Measurements from ENCODE around the gene GIPR. TPM values are rescaled to one million over a fixed set of nuclear protein-coding genes. Genes with fewer than 3 reads are reported as not detected.

The GIPR gene, protein sequence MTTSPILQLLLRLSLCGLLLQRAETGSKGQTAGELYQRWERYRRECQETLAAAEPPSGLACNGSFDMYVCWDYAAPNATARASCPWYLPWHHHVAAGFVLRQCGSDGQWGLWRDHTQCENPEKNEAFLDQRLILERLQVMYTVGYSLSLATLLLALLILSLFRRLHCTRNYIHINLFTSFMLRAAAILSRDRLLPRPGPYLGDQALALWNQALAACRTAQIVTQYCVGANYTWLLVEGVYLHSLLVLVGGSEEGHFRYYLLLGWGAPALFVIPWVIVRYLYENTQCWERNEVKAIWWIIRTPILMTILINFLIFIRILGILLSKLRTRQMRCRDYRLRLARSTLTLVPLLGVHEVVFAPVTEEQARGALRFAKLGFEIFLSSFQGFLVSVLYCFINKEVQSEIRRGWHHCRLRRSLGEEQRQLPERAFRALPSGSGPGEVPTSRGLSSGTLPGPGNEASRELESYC
- total RNA-seq (2022; extraction: Qiagen RNA extraction): 2.5 to 3.5 TPM (median 2.8 TPM) in 5 replicates

DNA sequence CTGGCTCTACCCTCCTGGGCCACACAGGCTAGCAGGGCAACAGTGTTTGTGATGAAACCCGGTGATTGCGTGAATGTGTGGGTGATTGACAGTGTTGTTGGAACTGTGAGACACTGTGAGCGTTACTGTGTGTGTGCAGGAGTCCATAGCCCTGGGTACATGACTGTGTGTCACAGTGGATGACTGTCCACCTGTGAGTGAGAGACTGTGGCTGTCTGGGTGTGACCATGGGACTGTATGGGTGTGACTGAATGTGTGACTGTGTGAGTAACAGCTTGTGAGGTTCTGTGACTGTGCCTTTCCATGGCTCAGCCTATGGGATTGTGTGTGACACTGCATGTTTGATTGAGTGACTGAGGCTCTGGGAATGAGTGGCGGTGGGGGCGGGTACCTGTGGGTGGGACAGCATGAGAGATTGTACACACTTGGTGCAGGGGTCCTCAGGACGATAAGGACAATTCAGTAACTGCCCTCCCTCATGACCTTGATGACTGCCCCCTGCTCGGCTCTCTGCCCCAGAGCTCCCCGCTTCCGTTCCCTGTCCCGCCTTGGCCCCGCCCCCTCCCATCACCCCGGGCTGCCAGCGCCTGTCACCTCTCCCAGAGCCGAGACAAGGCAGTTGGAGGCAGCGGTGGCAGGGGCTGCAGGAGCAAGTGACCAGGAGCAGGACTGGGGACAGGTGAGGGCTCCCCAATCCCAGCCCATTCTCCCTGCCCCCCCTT, at the start of gene GIPR:
TSS of gene GIPR (plus strand) at position 602 of the 722 bp plus-strand sequence. CDS start 1,300 bp downstream, outside the sequence.

DNA sequence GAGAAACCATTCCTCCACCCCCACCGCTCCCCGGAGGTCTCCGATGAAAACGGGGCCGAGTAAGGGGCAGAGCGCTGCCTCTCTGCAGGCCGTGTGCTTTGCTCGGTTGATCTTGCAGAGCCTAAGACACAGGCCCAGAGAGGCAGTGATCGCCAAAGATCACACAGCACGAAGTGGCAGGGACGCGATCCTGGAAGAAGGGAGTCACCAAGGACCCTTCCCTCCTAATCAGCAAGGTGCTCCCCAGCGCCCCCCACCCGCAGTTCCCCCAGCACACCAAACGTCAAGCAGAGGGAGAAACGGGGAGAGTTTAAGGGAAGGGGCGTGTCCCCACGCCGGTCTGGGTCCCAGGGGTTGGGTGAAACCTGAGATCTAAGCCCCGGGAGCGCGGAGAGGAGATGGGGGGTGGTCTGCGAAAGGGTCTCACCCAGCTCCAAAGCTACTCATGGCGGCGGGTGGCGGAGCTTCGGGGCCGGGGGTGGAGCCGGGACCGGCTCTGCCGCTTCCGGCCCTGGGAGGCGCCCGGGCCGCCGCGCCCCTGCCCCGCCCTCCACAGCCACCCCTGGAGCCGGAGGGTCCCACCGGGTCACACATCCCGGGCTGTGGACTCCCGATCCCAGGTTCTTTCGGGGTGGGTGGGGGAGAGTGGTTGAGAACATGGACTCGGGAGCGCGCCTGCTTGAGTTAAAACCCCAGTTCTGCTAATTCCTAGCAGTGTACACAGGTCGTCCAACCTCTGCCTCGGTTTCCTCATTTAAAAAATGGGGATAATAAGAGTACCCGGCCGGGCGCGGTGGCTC, 28.9 kb upstream of the GIPR start, which contains the start of gene EML2:
TSS of gene EML2 (minus strand) at position 468 of the 800 bp plus-strand sequence. CDS start at position 447, 21 bp downstream.

DNA sequence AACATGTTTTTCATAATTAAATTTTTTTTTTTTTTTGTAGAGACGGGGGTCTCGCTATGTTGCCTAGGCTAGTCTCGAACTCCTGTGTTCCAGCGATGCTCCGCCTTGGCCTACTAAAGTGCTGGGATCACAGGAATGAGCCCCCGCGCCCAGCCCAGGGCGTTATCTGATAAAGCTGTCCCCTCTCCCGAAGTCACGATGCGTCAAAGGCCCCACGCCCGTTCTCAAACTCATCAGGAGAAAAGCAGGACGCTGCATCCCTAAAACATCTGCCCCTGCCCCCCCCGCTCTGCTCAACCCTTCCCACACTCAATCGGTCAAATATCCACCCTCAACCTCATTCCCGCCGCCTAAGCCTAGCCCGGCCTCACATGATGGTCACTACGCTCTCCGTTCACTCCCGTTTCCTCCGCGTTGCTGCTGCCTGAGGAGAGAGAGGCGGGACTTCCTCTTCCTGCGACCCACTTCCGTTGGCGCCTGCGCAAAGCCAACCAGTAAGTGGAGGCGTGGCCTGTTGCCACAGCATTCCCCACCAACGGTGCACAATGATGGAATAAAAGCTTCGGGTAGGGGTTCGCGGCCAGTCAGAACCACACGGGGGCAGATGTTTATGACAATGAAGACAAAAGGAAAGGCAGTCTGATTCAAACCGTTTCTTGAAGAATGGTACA, 23.6 kb downstream of the GIPR start, which contains the start of gene SNRPD2:
TSS of gene SNRPD2 (minus strand) at position 438 of the 671 bp plus-strand sequence. CDS start at position 373, 65 bp downstream.

DNA sequence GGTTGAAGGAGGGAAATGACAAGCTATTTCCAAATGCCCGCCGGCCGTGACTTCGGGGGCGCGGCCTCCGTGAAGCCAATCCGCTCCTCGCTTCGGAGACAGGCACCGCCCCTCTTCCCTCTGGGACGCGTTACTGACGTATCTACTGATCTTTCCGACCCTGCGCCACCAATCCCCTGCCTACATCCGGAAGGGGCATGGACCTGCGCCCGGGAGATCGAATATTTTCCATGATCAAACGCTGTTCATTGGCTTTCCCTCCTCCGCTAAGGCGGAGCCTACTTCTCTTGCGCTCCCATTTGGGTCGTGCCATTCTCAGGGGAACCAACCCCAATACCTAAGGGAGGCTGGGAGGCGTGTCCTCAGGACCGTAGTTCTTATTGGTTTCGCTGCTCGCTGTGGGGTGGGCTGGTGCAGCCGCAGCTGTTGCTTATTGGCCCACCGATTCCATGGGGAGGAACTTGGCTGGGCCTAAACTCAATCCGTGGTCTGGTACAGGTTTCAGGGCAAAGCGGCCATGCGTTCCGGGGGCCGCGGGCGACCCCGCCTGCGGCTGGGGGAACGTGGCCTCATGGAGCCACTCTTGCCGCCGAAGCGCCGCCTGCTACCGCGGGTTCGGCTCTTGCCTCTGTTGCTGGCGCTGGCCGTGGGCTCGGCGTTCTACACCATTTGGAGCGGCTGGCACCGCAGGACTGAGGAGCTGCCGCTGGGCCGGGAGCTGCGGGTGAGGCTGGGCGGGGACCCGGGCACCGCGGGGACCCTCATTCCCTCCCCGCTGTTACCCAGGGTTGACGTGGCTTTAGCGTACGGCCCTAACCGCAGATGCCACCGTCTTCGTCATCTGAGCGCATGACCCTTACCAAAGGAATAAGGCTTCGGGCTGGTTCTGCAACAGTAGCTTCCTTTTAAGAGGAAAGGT, 24.4 kb downstream of the GIPR start, which contains the start of gene QPCTL:
TSS of gene QPCTL (plus strand) at position 480 of the 919 bp plus-strand sequence. CDS start at position 518, 38 bp downstream.

DNA sequence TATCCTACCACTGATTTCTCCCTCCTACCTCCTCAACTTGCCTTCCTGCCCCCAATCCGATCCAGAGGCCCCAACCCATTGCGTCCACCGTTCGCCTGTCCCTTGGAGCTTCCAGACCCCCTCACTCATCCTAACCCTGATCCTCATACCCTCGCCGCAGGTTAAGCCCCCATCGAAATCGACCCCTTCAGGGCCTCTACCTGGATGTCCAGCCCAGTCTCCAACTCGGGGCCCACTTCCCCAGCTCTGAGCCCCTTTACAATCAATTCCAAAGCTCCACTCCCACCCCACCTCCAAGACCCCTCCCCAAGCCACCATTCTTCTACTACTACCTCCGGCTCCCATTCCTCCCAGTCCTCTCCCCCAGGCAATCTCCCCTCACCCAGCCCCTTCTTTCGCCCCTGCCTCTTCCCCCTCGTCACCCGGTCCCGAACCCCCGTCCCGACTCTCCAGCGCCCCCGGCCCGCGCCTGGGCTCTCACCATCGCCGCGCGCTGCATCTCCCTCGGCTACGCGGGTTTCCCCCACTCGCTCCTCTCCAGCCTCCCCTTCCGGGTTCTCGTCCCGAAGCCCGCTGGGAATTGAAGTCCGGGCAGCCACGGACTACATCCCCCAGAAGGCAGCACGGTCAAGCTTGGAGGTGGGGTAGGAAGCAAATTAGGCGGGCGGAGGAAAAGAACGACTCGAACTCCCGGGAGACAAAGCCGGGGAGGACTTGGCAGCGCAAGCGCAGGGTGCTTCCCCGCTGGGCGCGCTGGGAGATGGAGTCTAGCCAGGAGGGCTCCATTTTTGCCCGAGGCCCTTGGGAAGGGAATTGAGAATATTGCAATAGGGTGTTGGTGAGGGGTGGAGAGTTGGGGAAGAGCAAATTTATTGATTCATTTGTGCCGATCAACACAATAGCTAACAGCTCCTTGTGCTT, 62.6 kb downstream of the GIPR start, which contains the start of gene FBXO46:
TSS of gene FBXO46 (minus strand) at position 529 of the 921 bp plus-strand sequence. CDS start 17,401 bp downstream, outside the sequence.

Other genes with a start within 250 kb of the GIPR start
- 140 to 173 TPM (median 163 TPM) in 5 replicates for gene ERCC1, start 244.3 kb upstream of the GIPR start, total RNA-seq (2022; extraction: Qiagen RNA extraction)
- 10.5 to 18.6 TPM (median 11.7 TPM) in 5 replicates for gene FOSB, start 200.2 kb upstream of the GIPR start, total RNA-seq (2022; extraction: Qiagen RNA extraction)
- 10.0 to 15.5 TPM (median 12.0 TPM) in 5 replicates for gene RTN2, start 171.2 kb upstream of the GIPR start, total RNA-seq (2022; extraction: Qiagen RNA extraction)
- 6.8 to 9.0 TPM (median 7.4 TPM) in 5 replicates for gene PPM1N, start 169.8 kb upstream of the GIPR start, total RNA-seq (2022; extraction: Qiagen RNA extraction)
- gene VASP, start 160.7 kb upstream of the GIPR start, total RNA-seq (2022; extraction: Qiagen RNA extraction): 201 to 246 TPM (median 235 TPM) in 5 replicates
- 14.6 to 19.6 TPM (median 18.2 TPM) in 5 replicates for gene OPA3, start 83.4 kb upstream of the GIPR start, total RNA-seq (2022; extraction: Qiagen RNA extraction)
- 0.29 to 0.56 TPM (median 0.38 TPM) in 5 replicates for gene GPR4, start 66.0 kb upstream of the GIPR start, total RNA-seq (2022; extraction: Qiagen RNA extraction)
- 21.5 to 28.3 TPM (median 26.4 TPM) in 5 replicates for gene EML2, start 28.8 kb upstream of the GIPR start, total RNA-seq (2022; extraction: Qiagen RNA extraction)
- gene SNRPD2, start 23.7 kb downstream of the GIPR start, total RNA-seq (2022; extraction: Qiagen RNA extraction): 759 to 831 TPM (median 772 TPM) in 5 replicates
- 7.8 to 9.9 TPM (median 9.5 TPM) in 5 replicates for gene QPCTL, start 24.4 kb downstream of the GIPR start, total RNA-seq (2022; extraction: Qiagen RNA extraction)
- gene FBXO46, start 62.7 kb downstream of the GIPR start, total RNA-seq (2022; extraction: Qiagen RNA extraction): 7.0 to 10.2 TPM (median 9.2 TPM) in 5 replicates
- gene MEIOSIN, start 65.2 kb downstream of the GIPR start, total RNA-seq (2022; extraction: Qiagen RNA extraction): 0.03 to 0.12 TPM (median 0.05 TPM) in 5 replicates
- 17.9 to 28.6 TPM (median 24.3 TPM) in 5 replicates for gene SIX5, start 101.0 kb downstream of the GIPR start, total RNA-seq (2022; extraction: Qiagen RNA extraction)
- 38.5 to 44.7 TPM (median 42.0 TPM) in 5 replicates for gene DMPK, start 114.3 kb downstream of the GIPR start, total RNA-seq (2022; extraction: Qiagen RNA extraction)
- 26.7 to 35.5 TPM (median 32.0 TPM) in 5 replicates for gene DMWD, start 124.6 kb downstream of the GIPR start, total RNA-seq (2022; extraction: Qiagen RNA extraction)
- not detected in 5 replicates for gene RSPH6A, start 147.1 kb downstream of the GIPR start, total RNA-seq (2022; extraction: Qiagen RNA extraction)
- 66.5 to 75.1 TPM (median 72.7 TPM) in 5 replicates for gene SYMPK, start 194.9 kb downstream of the GIPR start, total RNA-seq (2022; extraction: Qiagen RNA extraction)
- 0.54 to 0.91 TPM (median 0.71 TPM) in 5 replicates for gene FOXA3, start 196.1 kb downstream of the GIPR start, total RNA-seq (2022; extraction: Qiagen RNA extraction)
- 23.6 to 36.7 TPM (median 32.1 TPM) in 5 replicates for gene IRF2BP1, start 217.9 kb downstream of the GIPR start, total RNA-seq (2022; extraction: Qiagen RNA extraction)
- gene MYPOP, start 234.4 kb downstream of the GIPR start, total RNA-seq (2022; extraction: Qiagen RNA extraction): 6.2 to 10.1 TPM (median 9.3 TPM) in 5 replicates
- gene NANOS2, start 246.6 kb downstream of the GIPR start, total RNA-seq (2022; extraction: Qiagen RNA extraction): not detected in 5 replicates